Activated CD8-positive, alpha-beta memory T cell treated with anti-CD3 and anti-CD28 coated beads, Interleukin-2, amount 10 ng/mL, durations not matched to agents 7 days and 5 days (primary cell): ENCODE results near the gene RXRG. TPM values are rescaled to one million over a fixed set of nuclear protein-coding genes. Genes with fewer than 3 reads are reported as not detected.

Experiments used
- ATAC-seq: fragments of 150-1000 bp; cut with Tn5 transposase; one replicate; pipeline ENCODE4 v1.10.0; 2021; ENCODE audit warnings: moderate library complexity
- CTCF ChIA-PET: fragments of 350-600 bp; sonication (Branson Sonifier 250); formaldehyde crosslinking; loops from one replicate; lab custom pipeline; 2021; ENCODE audit warnings: antibody characterized with exemption; lab: Charles Lee
- DNase-seq: peaks from one replicate; pipeline ENCODE4 v3.0.0-alpha.2; 2020
- H3K27ac Mint-ChIP-seq: one replicate; pipeline ENCODE4 v1.8.0; 2021; ENCODE audit warnings: mild to moderate bottlenecking, mixed read lengths
- H3K27me3 Mint-ChIP-seq: one replicate; pipeline ENCODE4 v1.8.0; 2021; ENCODE audit warnings: mixed read lengths
- H3K36me3 Mint-ChIP-seq: one replicate; pipeline ENCODE4 v1.8.0; 2021; ENCODE audit warnings: mild to moderate bottlenecking, mixed read lengths
- H3K4me1 Mint-ChIP-seq: one replicate; pipeline ENCODE4 v1.8.0; 2021; ENCODE audit warnings: mixed read lengths
- H3K4me3 Mint-ChIP-seq: one replicate; pipeline ENCODE4 v1.8.0; 2021; ENCODE audit warnings: mild to moderate bottlenecking, moderate library complexity, mixed read lengths
- H3K9me3 Mint-ChIP-seq: one replicate; pipeline ENCODE4 v1.8.0; 2022; ENCODE audit warnings: low read depth, mixed read lengths
- total RNA-seq, 2 experiments: library from RNA; stranded (reverse); gene quantifications; one replicate each; pipeline ENCODE4 v1.2.3, GENCODE V29; 2021

The RXRG gene
- total RNA-seq, 2 experiments from 2014 or later: not detected

DNA sequence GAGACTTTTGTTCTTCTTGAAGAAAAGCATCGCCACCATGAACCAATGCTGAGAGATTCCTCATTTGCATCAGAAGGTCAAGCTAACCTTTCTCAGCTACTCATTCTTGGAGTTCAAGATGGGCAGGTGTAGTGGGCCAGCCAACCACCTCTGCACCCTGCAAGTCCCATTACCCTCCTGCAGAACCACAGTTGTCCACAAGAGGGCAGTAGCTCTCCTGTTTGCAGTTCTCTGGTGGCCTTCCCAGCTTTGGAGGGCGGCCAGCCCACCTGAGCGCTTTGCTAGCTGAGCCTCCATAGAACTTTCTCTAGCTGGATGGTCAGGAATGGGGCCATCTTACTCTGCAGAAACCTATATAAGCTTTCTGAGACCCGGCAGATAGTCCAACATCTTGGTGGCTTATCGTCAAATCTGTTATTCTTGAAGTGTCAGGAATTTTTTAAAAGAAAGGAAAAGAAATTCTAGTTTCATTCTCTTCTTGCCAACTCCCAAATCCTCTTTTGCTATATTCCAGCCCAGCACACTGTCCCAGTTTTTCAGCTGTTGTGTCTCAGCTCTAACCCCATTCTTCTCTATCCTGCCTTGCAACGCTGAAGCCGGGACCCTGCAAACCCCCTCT lies 77.4 kb downstream of the RXRG start:
- Mint-ChIP-seq H3K36me3 (no peaks in the 10 kb centered on the region), H3K27ac (no peak overlapping the region), H3K9me3 (no peaks in the 10 kb centered on the region), H3K27me3 (peaks cover 80% of the 10 kb centered on the region), H3K4me1 (no peaks in the 10 kb centered on the region), H3K4me3 (no peak overlapping the region)
- peak; percentile 47 for ATAC-seq
- DNase-seq: peak; percentile 85
- CTCF ChIA-PET: interaction anchor here (0.6 to 4.9 kb wide), 30 partner anchors 9 to 1666 kb away, joined by 3 to 40 read pairs (median 5); partner anchors contain the start of gene LMX1A

GRCh38 chr1:165365341-165365740 lies 79.6 kb downstream of the RXRG start:
- no peaks in the 10 kb centered on the region for H3K4me1 Mint-ChIP-seq
- no peak for ATAC-seq
- peaks cover 65% of the 10 kb centered on the region for H3K27me3 Mint-ChIP-seq
- no peak overlapping the region for H3K4me3 Mint-ChIP-seq
- H3K27ac Mint-ChIP-seq: no peak overlapping the region
- CTCF ChIA-PET: interaction anchor here (1.2 to 4.2 kb wide), 2 partner anchors 12 to 18 kb away, joined by 3 to 28 read pairs; no protein-coding TSS in a partner anchor
- H3K9me3 Mint-ChIP-seq: no peaks in the 10 kb centered on the region
- no peaks in the 10 kb centered on the region for H3K36me3 Mint-ChIP-seq
- no peak for DNase-seq

- peaks cover 67% of the 10 kb centered on the region for H3K27me3 Mint-ChIP-seq
- no peaks in the 10 kb centered on the region for H3K36me3 Mint-ChIP-seq
These were observed 80.3 kb downstream of the RXRG start for GRCh38 chr1:165364568-165365133.

GRCh38 chr1:165356876-165357275 lies 88.0 kb downstream of the RXRG start:
- Mint-ChIP-seq H3K4me1 (peaks cover 2% of the 10 kb centered on the region), H3K4me3 (no peak overlapping the region), H3K27ac (no peak overlapping the region), H3K36me3 (no peaks in the 10 kb centered on the region), H3K27me3 (peaks cover 77% of the 10 kb centered on the region), H3K9me3 (no peaks in the 10 kb centered on the region)
- no peak for DNase-seq
- ATAC-seq: no peak
- CTCF ChIA-PET: interaction anchor here (1.6 kb wide), 1 partner anchor 10 kb away, joined by 5 read pairs; no protein-coding TSS in a partner anchor

More at GRCh38 chr1:165364568-165365133, 80.3 kb downstream of the RXRG start:
- DNase-seq: no peak
- CTCF ChIA-PET: interaction anchor here (1.2 kb wide), 1 partner anchor 12 kb away, joined by 3 read pairs; no protein-coding TSS in a partner anchor
- H3K4me1 Mint-ChIP-seq: no peaks in the 10 kb centered on the region
- no peak overlapping the region for H3K27ac Mint-ChIP-seq
- H3K9me3 Mint-ChIP-seq: no peaks in the 10 kb centered on the region
- no peak overlapping the region for H3K4me3 Mint-ChIP-seq
- ATAC-seq: no peak

- CTCF ChIA-PET: interaction anchor here (1.6 kb wide), 1 partner anchor 11 kb away, joined by 5 read pairs; no protein-coding TSS in a partner anchor
- Mint-ChIP-seq H3K4me3 (no peak within 1 kb of the TSS), H3K27me3 (peaks cover 83% of the 10 kb centered on the region), H3K9me3 (no peaks in the 10 kb centered on the region), H3K36me3 (no peaks in the 10 kb centered on the region), H3K4me1 (peaks cover 2% of the 10 kb centered on the region), H3K27ac (no peak within 1 kb of the TSS)
- ATAC-seq: no peak
- DNase-seq: no peak
These were observed 88.7 kb downstream of the RXRG start, which contains the start of gene LMX1A for GRCh38 chr1:165355977-165356811. LMX1A (minus strand) TSS chr1:165356715; CDS start chr1:165355559, 1,156 bp downstream.

DNA sequence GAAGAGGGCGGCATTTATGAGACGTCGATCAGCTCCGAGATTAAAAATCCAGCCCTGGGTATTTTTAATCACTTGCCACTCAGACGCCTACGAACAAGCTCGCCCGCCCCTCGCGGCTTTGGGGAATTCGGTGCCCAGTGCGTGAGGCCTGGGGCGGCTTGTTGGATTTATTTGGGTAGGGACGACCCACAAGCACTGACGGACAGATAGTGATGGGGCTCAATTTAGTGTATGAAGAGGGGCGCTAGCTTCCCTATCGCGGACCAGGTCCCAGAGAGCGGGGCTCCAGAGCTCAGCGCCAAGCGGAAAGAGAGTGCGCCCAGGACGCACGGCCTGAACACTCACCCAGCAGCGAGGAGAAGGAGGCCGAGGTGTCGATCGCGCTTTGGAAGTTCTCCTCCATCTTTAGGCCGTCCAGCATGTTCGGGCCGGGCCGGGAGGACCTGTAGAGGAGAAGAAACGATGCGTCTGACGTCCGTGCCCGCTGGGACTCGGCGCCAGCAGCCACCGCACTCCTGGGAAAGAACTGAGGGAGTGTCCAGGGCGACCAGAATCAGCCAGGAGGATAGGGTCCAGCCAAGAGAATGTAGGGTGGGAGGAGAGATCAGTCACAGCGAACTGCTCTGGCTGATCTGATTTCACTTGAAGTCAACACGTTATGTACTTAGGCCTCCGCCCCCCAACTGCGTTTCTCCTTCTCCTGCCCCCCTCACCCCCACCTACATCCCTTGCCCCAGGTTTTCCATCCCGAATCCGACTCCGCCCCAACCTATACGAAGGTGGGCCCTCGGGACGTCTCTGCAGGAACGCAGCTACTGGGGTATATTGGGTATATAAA lies 89.6 kb downstream of the RXRG start:
- Mint-ChIP-seq H3K4me1 (peaks cover 2% of the 10 kb centered on the region), H3K4me3 (no peak overlapping the region), H3K9me3 (no peaks in the 10 kb centered on the region), H3K36me3 (no peaks in the 10 kb centered on the region), H3K27me3 (peaks cover 89% of the 10 kb centered on the region), H3K27ac (peak overlapping the region; percentile 19)
- CTCF ChIA-PET: interaction anchor here (2.0 kb wide), 1 partner anchor 12 kb away, joined by 8 read pairs; no protein-coding TSS in a partner anchor
- no peak for ATAC-seq
- DNase-seq: no peak

- Mint-ChIP-seq H3K36me3 (no peaks in the 10 kb centered on the region), H3K27me3 (peaks cover 91% of the 10 kb centered on the region), H3K9me3 (no peaks in the 10 kb centered on the region), H3K4me1 (peaks cover 2% of the 10 kb centered on the region), H3K4me3 (no peak overlapping the region), H3K27ac (no peak overlapping the region)
- no peak for DNase-seq
- ATAC-seq: no peak
- CTCF ChIA-PET: interaction anchor here (2.0 kb wide), 1 partner anchor 13 kb away, joined by 8 read pairs; no protein-coding TSS in a partner anchor
These were observed 90.2 kb downstream of the RXRG start for GRCh38 chr1:165354739-165355138.

- Mint-ChIP-seq H3K27ac (peak overlapping the region; percentile 29), H3K9me3 (no peaks in the 10 kb centered on the region), H3K4me1 (peaks cover 2% of the 10 kb centered on the region), H3K4me3 (no peak overlapping the region), H3K27me3 (peaks cover 92% of the 10 kb centered on the region), H3K36me3 (no peaks in the 10 kb centered on the region)
- DNase-seq (no peak), ATAC-seq (no peak)
- CTCF ChIA-PET: interaction anchor here (2.0 kb wide), 1 partner anchor 13 kb away, joined by 8 read pairs; no protein-coding TSS in a partner anchor
These were observed 90.9 kb downstream of the RXRG start for GRCh38 chr1:165353731-165354671.

DNA sequence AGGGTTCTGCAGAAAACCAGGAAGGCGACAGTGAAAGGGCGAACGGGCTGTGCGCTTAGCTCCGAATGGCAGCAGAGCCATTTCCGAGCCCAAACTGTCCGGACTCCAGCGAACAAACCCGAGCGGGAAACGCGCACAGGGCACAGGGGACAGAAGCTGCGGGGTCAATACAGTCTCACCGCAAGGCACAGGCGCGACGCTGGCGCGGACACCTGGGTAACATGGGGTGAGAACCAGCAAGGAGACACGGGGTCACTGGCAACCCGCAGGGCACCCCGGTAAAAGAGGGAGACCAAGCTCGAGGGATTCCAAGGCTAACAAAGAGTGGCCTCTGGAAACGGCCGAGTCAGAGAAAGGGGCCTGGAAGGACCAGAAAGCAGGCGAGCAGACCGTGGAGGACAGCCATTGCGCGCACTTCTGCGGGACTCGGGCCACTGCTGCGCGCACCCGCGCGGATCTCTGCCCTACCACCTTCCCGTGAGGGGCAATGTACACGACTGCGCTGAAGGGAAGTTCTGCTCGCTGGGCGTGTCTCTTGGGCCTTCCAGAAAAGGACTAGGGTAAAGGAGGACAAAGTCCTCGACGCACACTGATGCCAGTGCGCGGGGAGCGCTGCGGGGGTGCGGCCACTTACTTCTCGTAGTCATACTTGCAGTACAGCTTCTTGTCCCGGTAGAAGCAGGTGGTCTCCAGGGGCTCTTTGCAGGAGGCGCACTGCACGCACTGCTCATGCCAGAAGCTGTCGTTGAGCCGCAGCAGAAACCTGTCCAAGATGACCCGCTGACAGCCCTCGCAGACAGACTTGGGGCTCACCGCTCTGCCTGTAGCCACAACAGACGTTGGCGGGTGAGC lies 92.3 kb downstream of the RXRG start:
- H3K27ac Mint-ChIP-seq: peak overlapping the region; percentile 46
- no peak for DNase-seq
- no peaks in the 10 kb centered on the region for H3K36me3 Mint-ChIP-seq
- peaks cover 2% of the 10 kb centered on the region for H3K4me1 Mint-ChIP-seq
- CTCF ChIA-PET: interaction anchor here (1.0 to 3.5 kb wide), 2 partner anchors 8 to 16 kb away, joined by 3 to 20 read pairs; no protein-coding TSS in a partner anchor
- H3K9me3 Mint-ChIP-seq: no peaks in the 10 kb centered on the region
- ATAC-seq: no peak
- no peak overlapping the region for H3K4me3 Mint-ChIP-seq
- peaks cover 91% of the 10 kb centered on the region for H3K27me3 Mint-ChIP-seq

GRCh38 chr1:165351863-165352441 lies 93.0 kb downstream of the RXRG start:
- DNase-seq (no peak), ATAC-seq (no peak)
- Mint-ChIP-seq H3K27ac (no peak overlapping the region), H3K27me3 (peaks cover 91% of the 10 kb centered on the region), H3K36me3 (no peaks in the 10 kb centered on the region), H3K4me1 (peaks cover 2% of the 10 kb centered on the region), H3K9me3 (no peaks in the 10 kb centered on the region), H3K4me3 (no peak overlapping the region)
- CTCF ChIA-PET: interaction anchor here (1.0 to 3.5 kb wide), 3 partner anchors 9 to 41 kb away, joined by 3 to 20 read pairs (median 3); no protein-coding TSS in a partner anchor
